ENCODE measurements around the gene TTLL4. TPM values are rescaled to one million over a fixed set of nuclear protein-coding genes. Genes with fewer than 3 reads are reported as not detected.

Gene TTLL4
- total RNA-seq (2022; extraction: Qiagen RNA extraction), result 22.8 to 29.3 TPM (median 26.1 TPM) in 5 replicates

DNA sequence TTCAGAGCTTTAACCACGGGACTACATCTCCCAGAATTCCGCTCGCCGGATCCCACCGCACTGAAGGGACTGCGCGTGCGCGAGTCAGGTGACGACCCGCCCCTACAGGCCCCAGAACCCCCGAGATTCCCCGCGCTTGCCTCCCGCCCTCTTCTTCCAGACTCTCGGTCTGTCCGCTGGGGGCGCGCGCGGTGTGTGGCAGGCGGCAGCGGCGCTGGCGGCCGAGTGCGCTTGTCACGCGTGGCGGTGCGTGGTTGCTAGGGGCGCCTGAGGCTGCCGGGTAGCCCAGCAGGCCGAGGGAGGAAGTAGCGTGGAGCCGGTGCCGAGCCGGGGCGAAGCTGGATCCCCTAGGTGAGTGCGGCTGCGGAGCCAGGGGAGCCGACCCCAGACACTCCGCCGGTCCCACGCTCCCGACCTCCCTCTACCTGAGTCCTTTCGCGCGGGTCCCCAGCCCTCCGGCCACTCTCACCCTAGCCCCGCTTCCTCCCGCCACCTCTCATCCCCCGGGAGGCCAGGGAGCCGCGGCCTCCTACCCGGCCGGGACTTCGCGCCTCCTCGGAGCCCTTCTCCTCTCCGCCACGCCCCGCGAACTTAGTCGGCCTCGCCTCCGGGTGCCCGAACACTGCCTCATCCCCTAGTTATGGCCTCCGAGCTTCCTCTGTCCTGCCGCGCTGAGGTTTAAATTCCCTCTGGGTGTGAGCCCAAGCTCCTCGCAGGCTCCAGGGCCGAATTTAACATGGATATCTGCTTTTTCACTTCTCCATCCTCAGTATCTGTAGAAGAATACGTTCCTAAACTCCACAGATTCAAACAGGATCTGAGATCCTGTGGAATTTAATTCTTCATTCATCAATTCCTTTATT is at the start of gene TTLL4:
TTLL4 (plus strand) TSS at position 149 of the 863 bp plus-strand sequence. CDS start 26,842 bp downstream, outside the sequence.

DNA sequence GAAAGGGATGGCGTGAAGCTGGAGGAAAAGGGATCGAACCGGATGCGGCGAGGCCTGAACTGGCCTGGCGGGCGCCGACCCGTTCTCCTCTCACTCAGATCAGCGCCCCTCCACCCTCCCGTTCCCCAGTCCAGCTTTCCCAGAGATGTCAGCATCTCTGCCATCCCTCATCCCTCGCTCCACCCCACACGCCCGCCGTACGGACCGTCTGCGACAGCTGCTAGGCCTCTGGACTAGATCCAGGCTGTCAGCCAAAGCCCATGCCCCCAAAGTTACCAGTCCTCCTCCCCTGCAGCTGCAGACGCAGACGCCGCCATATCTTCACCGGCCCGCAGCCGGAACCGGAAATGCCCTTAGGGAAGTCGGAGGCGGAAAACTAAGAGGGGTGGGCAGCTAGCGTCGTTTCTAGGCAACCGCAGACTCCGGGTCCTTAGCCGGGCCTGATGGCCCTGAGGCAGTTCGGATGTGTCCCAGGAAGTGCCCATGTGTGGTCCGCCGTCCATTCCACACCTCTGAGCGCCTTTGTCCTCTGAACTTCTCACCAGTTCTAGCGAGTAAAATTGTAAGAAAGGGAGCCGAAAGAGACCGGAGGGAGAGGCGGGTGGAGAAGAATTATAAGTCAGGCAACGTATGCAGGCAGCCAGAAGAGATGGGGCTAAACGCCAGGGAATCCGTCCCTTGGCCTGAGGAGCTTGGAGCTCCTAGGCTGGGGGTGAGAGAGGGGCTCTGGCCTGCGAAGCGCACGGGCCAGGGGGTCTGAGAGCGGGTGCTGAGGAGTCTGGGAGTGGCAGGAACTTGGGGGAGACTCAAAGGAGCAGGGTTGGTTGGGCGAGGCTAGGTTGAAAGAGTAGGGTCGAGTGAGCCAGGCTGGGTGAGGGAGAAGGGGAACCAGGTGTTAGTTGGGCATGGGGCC is 38.7 kb upstream of the TTLL4 start, which contains the start of the genes RNF25 and STK36:
RNF25 (minus strand) TSS at position 349 of the 913 bp plus-strand sequence; CDS start at position 317, 32 bp downstream.
STK36 (plus strand) TSS at position 433 of the 913 bp plus-strand sequence. CDS start 744 bp downstream, outside the sequence.

GRCh38 chr2:218781691-218782527 is 71.3 kb downstream of the TTLL4 start, which contains the start of gene CYP27A1:
TSS of gene CYP27A1 (plus strand) at chr2:218782147. CDS start at chr2:218782183, 36 bp downstream.

Other genes starting within 250 kb of the TTLL4 start
- 4.3 to 5.9 TPM (median 4.8 TPM) in 5 replicates for gene USP37, start 142.5 kb upstream of the TTLL4 start, total RNA-seq (2022; extraction: Qiagen RNA extraction)
- 44.4 to 50.5 TPM (median 45.4 TPM) in 5 replicates for gene CNOT9, start 142.0 kb upstream of the TTLL4 start, total RNA-seq (2022; extraction: Qiagen RNA extraction)
- gene PLCD4, start 102.9 kb upstream of the TTLL4 start, total RNA-seq (2022; extraction: Qiagen RNA extraction), result 0.33 to 0.59 TPM (median 0.40 TPM) in 5 replicates
- gene ZNF142, start 51.2 kb upstream of the TTLL4 start, total RNA-seq (2022; extraction: Qiagen RNA extraction), result 13.3 to 19.9 TPM (median 16.8 TPM) in 5 replicates
- gene BCS1L, start 51.2 kb upstream of the TTLL4 start, total RNA-seq (2022; extraction: Qiagen RNA extraction), result 42.9 to 50.7 TPM (median 48.9 TPM) in 5 replicates
- gene RNF25, start 38.8 kb upstream of the TTLL4 start, total RNA-seq (2022; extraction: Qiagen RNA extraction), result 42.2 to 48.9 TPM (median 44.7 TPM) in 5 replicates
- gene STK36, start 38.7 kb upstream of the TTLL4 start, total RNA-seq (2022; extraction: Qiagen RNA extraction), result 9.6 to 14.8 TPM (median 13.9 TPM) in 5 replicates
- 0.12 to 0.18 TPM (median 0.15 TPM) in 5 replicates for gene CYP27A1, start 71.3 kb downstream of the TTLL4 start, total RNA-seq (2022; extraction: Qiagen RNA extraction)
- gene PRKAG3, start 121.0 kb downstream of the TTLL4 start, total RNA-seq (2022; extraction: Qiagen RNA extraction), result not detected in 5 replicates
- 0.05 to 0.28 TPM (median 0.17 TPM) in 4 of 5 replicates, not detected in the other for gene WNT6, start 149.0 kb downstream of the TTLL4 start, total RNA-seq (2022; extraction: Qiagen RNA extraction)
- gene WNT10A, start 170.0 kb downstream of the TTLL4 start, total RNA-seq (2022; extraction: Qiagen RNA extraction), result 0.05 to 0.18 TPM (median 0.07 TPM) in 5 replicates
- gene CDK5R2, start 248.8 kb downstream of the TTLL4 start, total RNA-seq (2022; extraction: Qiagen RNA extraction), result 1.6 to 3.0 TPM (median 2.4 TPM) in 5 replicates

Data from A549 treated with CORT108297 at 1 μM for 4 hours (cell line).